ENCODE measurements around the gene OSBPL1A. TPM values are rescaled to one million over a fixed set of nuclear protein-coding genes. Genes with fewer than 3 reads are reported as not detected.

The OSBPL1A gene
- total and polyA plus RNA-seq, 5 donors from 2014 or later, result 0.40 to 5.8 (median 2.0) TPM

- peak overlapping the region; percentile 66 for H3K4me3 ChIP-seq (ENCODE audit: low read depth, low read length)
- peaks cover 53% of the 10 kb centered on the region for H3K27me3 Mint-ChIP-seq
- H3K9me3 ChIP-seq (ENCODE audit: control insufficient read depth in 2 of 2, low read length in 2 of 2), result no peaks in the 10 kb centered on the region
- peaks cover 11% of the 10 kb centered on the region for H3K27me3 ChIP-seq (ENCODE audit: control insufficient read depth, insufficient read depth, low read length)
- peaks cover 0 to 2% (median 0%) of the 10 kb centered on the region in 7 donors for H3K9me3 Mint-ChIP-seq
- H3K36me3 ChIP-seq (ENCODE audit: control insufficient read depth, insufficient read depth, low read length), result no peaks in the 10 kb centered on the region
- peaks cover 9 to 21% (median 13%) of the 10 kb centered on the region in 4 donors for H3K4me1 Mint-ChIP-seq
- no peak for DNase-seq
- H3K4me3 Mint-ChIP-seq, result peak overlapping the region in 3 of 4 donors; percentile 77 to 88 (median 81)
- H3K27ac ChIP-seq (ENCODE audit: insufficient read depth, low read length, poor library complexity, severe bottlenecking), result no peak overlapping the region
- no peaks in the 10 kb centered on the region for H3K36me3 Mint-ChIP-seq
- peaks cover 11% of the 10 kb centered on the region for H3K4me1 ChIP-seq (ENCODE audit: control insufficient read depth, insufficient read depth, low read length, poor library complexity, severe bottlenecking)
- no peak for ATAC-seq (ENCODE audit: low read depth in 2 of 2)
- H3K27ac Mint-ChIP-seq, result no peak overlapping the region
These were observed 916 bp upstream of the OSBPL1A start for GRCh38 chr18:24398540-24398939.

GRCh38 chr18:24397131-24397693 lies 412 bp downstream of the OSBPL1A start:
- no peak overlapping the region for H3K27ac Mint-ChIP-seq
- no peak overlapping the region for H3K27ac ChIP-seq (ENCODE audit: insufficient read depth, low read length, poor library complexity, severe bottlenecking)
- DNase-seq, result peak in 1 of 3 donors; percentile 33

GRCh38 chr18:24396082-24396633 lies 1.5 kb downstream of the OSBPL1A start:
- Mint-ChIP-seq H3K4me1 (peaks cover 9 to 21% (median 13%) of the 10 kb centered on the region in 4 donors), H3K9me3 (no peaks in the 10 kb centered on the region), H3K36me3 (no peaks in the 10 kb centered on the region), H3K27ac (no peak overlapping the region), H3K4me3 (peak overlapping the region in 2 of 4 donors; percentile 8 to 77), H3K27me3 (peaks cover 56% of the 10 kb centered on the region)
- DNase-seq (no peak), ATAC-seq (ENCODE audit: low read depth in 2 of 2) (no peak)
- H3K27me3 ChIP-seq (ENCODE audit: control insufficient read depth, insufficient read depth, low read length), result peaks cover 11% of the 10 kb centered on the region
- no peaks in the 10 kb centered on the region for H3K36me3 ChIP-seq (ENCODE audit: control insufficient read depth, insufficient read depth, low read length)
- H3K9me3 ChIP-seq (ENCODE audit: control insufficient read depth in 2 of 2, low read length in 2 of 2), result no peaks in the 10 kb centered on the region
- H3K4me1 ChIP-seq (ENCODE audit: control insufficient read depth, insufficient read depth, low read length, poor library complexity, severe bottlenecking), result peaks cover 11% of the 10 kb centered on the region
- no peak overlapping the region for H3K27ac ChIP-seq (ENCODE audit: insufficient read depth, low read length, poor library complexity, severe bottlenecking)
- no peak overlapping the region for H3K4me3 ChIP-seq (ENCODE audit: low read depth, low read length)

More at GRCh38 chr18:24397131-24397693, 412 bp downstream of the OSBPL1A start:
- Mint-ChIP-seq H3K36me3 (no peaks in the 10 kb centered on the region), H3K9me3 (no peaks in the 10 kb centered on the region), H3K4me3 (peak overlapping the region; percentile 77 to 88 (median 83)), H3K27me3 (peaks cover 57% of the 10 kb centered on the region), H3K4me1 (peaks cover 9 to 21% (median 13%) of the 10 kb centered on the region in 4 donors)
- Histone ChIP-seq H3K27me3 (ENCODE audit: control insufficient read depth, insufficient read depth, low read length) (peaks cover 11% of the 10 kb centered on the region), H3K9me3 (ENCODE audit: control insufficient read depth in 2 of 2, low read length in 2 of 2) (no peaks in the 10 kb centered on the region), H3K36me3 (ENCODE audit: control insufficient read depth, insufficient read depth, low read length) (no peaks in the 10 kb centered on the region), H3K4me3 (ENCODE audit: low read depth, low read length) (peak overlapping the region; percentile 84), H3K4me1 (ENCODE audit: control insufficient read depth, insufficient read depth, low read length, poor library complexity, severe bottlenecking) (peaks cover 11% of the 10 kb centered on the region)
- ATAC-seq (ENCODE audit: low read depth in 2 of 2), result peak; percentile 15 to 19

GRCh38 chr18:24395049-24395795 lies 2.4 kb downstream of the OSBPL1A start:
- H3K27me3 Mint-ChIP-seq, result peaks cover 53% of the 10 kb centered on the region
- Histone ChIP-seq H3K36me3 (ENCODE audit: control insufficient read depth, insufficient read depth, low read length) (no peaks in the 10 kb centered on the region), H3K27me3 (ENCODE audit: control insufficient read depth, insufficient read depth, low read length) (peaks cover 6% of the 10 kb centered on the region), H3K27ac (ENCODE audit: insufficient read depth, low read length, poor library complexity, severe bottlenecking) (no peak overlapping the region), H3K9me3 (ENCODE audit: control insufficient read depth in 2 of 2, low read length in 2 of 2) (no peaks in the 10 kb centered on the region), H3K4me1 (ENCODE audit: control insufficient read depth, insufficient read depth, low read length, poor library complexity, severe bottlenecking) (peaks cover 11% of the 10 kb centered on the region), H3K4me3 (ENCODE audit: low read depth, low read length) (no peak overlapping the region)
- DNase-seq, result no peak
- no peak overlapping the region for H3K27ac Mint-ChIP-seq
- H3K4me3 Mint-ChIP-seq, result peak overlapping the region in 2 of 4 donors; percentile 14 to 67
- H3K9me3 Mint-ChIP-seq, result no peaks in the 10 kb centered on the region
- no peak for ATAC-seq (ENCODE audit: low read depth in 2 of 2)
- peaks cover 9 to 21% (median 13%) of the 10 kb centered on the region in 4 donors for H3K4me1 Mint-ChIP-seq
- no peaks in the 10 kb centered on the region for H3K36me3 Mint-ChIP-seq

GRCh38 chr18:24388957-24389356 lies 8.7 kb downstream of the OSBPL1A start:
- Mint-ChIP-seq H3K36me3 (no peaks in the 10 kb centered on the region), H3K27ac (no peak overlapping the region), H3K9me3 (peaks cover 0 to 3% (median 0%) of the 10 kb centered on the region in 7 donors), H3K4me3 (no peak overlapping the region), H3K4me1 (no peaks in the 10 kb centered on the region), H3K27me3 (peaks cover 26% of the 10 kb centered on the region)
- no peak overlapping the region for H3K4me3 ChIP-seq (ENCODE audit: low read depth, low read length)
- H3K4me1 ChIP-seq (ENCODE audit: control insufficient read depth, insufficient read depth, low read length, poor library complexity, severe bottlenecking), result no peaks in the 10 kb centered on the region
- H3K9me3 ChIP-seq (ENCODE audit: control insufficient read depth in 2 of 2, low read length in 2 of 2), result no peaks in the 10 kb centered on the region
- no peaks in the 10 kb centered on the region for H3K36me3 ChIP-seq (ENCODE audit: control insufficient read depth, insufficient read depth, low read length)
- no peak overlapping the region for H3K27ac ChIP-seq (ENCODE audit: insufficient read depth, low read length, poor library complexity, severe bottlenecking)
- H3K27me3 ChIP-seq (ENCODE audit: control insufficient read depth, insufficient read depth, low read length), result peaks cover 9% of the 10 kb centered on the region
- DNase-seq (no peak), ATAC-seq (ENCODE audit: low read depth in 2 of 2) (no peak)

- Mint-ChIP-seq H3K27me3 (peaks cover 22% of the 10 kb centered on the region), H3K4me1 (no peaks in the 10 kb centered on the region), H3K4me3 (no peak overlapping the region), H3K27ac (no peak overlapping the region), H3K9me3 (peaks cover 0 to 3% (median 0%) of the 10 kb centered on the region in 7 donors), H3K36me3 (no peaks in the 10 kb centered on the region)
- Histone ChIP-seq H3K9me3 (ENCODE audit: control insufficient read depth in 2 of 2, low read length in 2 of 2) (no peaks in the 10 kb centered on the region), H3K36me3 (ENCODE audit: control insufficient read depth, insufficient read depth, low read length) (no peaks in the 10 kb centered on the region), H3K4me3 (ENCODE audit: low read depth, low read length) (no peak overlapping the region), H3K4me1 (ENCODE audit: control insufficient read depth, insufficient read depth, low read length, poor library complexity, severe bottlenecking) (no peaks in the 10 kb centered on the region), H3K27ac (ENCODE audit: insufficient read depth, low read length, poor library complexity, severe bottlenecking) (no peak overlapping the region), H3K27me3 (ENCODE audit: control insufficient read depth, insufficient read depth, low read length) (peaks cover 9% of the 10 kb centered on the region)
- ATAC-seq (ENCODE audit: low read depth in 2 of 2), result no peak
- no peak for DNase-seq
These were observed 10.9 kb downstream of the OSBPL1A start for GRCh38 chr18:24386681-24387080.

- H3K36me3 Mint-ChIP-seq, result no peaks in the 10 kb centered on the region
- no peaks in the 10 kb centered on the region for H3K9me3 Mint-ChIP-seq
- H3K27ac ChIP-seq (ENCODE audit: insufficient read depth, low read length, poor library complexity, severe bottlenecking), result no peak overlapping the region
- DNase-seq (no peak), ATAC-seq (ENCODE audit: low read depth in 2 of 2) (no peak)
- H3K4me3 Mint-ChIP-seq, result no peak overlapping the region
- H3K27ac Mint-ChIP-seq, result no peak overlapping the region
- H3K4me1 Mint-ChIP-seq, result peaks cover 0 to 4% (median 0%) of the 10 kb centered on the region in 4 donors
- no peaks in the 10 kb centered on the region for H3K36me3 ChIP-seq (ENCODE audit: control insufficient read depth, insufficient read depth, low read length)
- H3K4me3 ChIP-seq (ENCODE audit: low read depth, low read length), result no peak overlapping the region
- H3K4me1 ChIP-seq (ENCODE audit: control insufficient read depth, insufficient read depth, low read length, poor library complexity, severe bottlenecking), result no peaks in the 10 kb centered on the region
- H3K27me3 ChIP-seq (ENCODE audit: control insufficient read depth, insufficient read depth, low read length), result no peaks in the 10 kb centered on the region
- no peaks in the 10 kb centered on the region for H3K9me3 ChIP-seq (ENCODE audit: control insufficient read depth in 2 of 2, low read length in 2 of 2)
- H3K27me3 Mint-ChIP-seq, result no peaks in the 10 kb centered on the region
These were observed 16.5 kb downstream of the OSBPL1A start for GRCh38 chr18:24381126-24381525.

Data from CD4-positive, CD25-positive, alpha-beta regulatory T cell (primary cell).